ENCODE measurements around the gene ZNF687.

DNA sequence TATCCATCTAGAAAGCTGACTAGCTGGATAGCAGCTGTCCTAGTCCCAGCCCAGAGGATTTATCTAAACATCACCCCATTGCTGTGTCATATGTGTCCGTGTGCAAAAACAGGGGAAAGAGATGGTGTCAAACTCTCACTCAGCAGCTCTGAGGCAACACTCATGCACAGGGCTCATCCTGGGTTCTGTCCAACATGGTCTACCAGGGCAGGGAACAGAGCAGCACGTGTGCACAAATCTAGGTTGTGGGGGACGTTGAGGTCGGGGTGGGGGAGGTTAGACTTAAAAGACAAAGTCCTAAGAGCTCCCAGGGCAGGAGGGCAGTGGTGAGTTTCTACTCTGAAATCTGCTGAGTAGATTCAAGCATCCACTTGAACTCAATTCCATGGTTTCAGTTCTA lies 28.9 kb downstream of the ZNF687 start:
- TF ChIP-seq, protein P1, sequence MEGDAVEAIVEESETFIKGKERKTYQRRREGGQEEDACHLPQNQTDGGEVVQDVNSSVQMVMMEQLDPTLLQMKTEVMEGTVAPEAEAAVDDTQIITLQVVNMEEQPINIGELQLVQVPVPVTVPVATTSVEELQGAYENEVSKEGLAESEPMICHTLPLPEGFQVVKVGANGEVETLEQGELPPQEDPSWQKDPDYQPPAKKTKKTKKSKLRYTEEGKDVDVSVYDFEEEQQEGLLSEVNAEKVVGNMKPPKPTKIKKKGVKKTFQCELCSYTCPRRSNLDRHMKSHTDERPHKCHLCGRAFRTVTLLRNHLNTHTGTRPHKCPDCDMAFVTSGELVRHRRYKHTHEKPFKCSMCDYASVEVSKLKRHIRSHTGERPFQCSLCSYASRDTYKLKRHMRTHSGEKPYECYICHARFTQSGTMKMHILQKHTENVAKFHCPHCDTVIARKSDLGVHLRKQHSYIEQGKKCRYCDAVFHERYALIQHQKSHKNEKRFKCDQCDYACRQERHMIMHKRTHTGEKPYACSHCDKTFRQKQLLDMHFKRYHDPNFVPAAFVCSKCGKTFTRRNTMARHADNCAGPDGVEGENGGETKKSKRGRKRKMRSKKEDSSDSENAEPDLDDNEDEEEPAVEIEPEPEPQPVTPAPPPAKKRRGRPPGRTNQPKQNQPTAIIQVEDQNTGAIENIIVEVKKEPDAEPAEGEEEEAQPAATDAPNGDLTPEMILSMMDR (IDR thresholded peaks at IDR 0.05; ENCODE audit: low read depth, low read length, poor library complexity, severe bottlenecking) = no peak
- no peak for TF ChIP-seq EZH2phosphoT487 (IDR thresholded peaks at IDR 0.05; ENCODE audit: borderline replicate concordance, low read length)

Data from DOHH2 (cell line).